GM18526 (cell line): ENCODE data around the gene NABP1.

Source experiments
- POLR2A ChIP-seq: IDR thresholded peaks from 3 replicates; pipeline ENCODE4 v1.6.1; 2011; ENCODE audit not compliant: insufficient read length; ENCODE audit errors: extremely low read depth

Gene NABP1

DNA sequence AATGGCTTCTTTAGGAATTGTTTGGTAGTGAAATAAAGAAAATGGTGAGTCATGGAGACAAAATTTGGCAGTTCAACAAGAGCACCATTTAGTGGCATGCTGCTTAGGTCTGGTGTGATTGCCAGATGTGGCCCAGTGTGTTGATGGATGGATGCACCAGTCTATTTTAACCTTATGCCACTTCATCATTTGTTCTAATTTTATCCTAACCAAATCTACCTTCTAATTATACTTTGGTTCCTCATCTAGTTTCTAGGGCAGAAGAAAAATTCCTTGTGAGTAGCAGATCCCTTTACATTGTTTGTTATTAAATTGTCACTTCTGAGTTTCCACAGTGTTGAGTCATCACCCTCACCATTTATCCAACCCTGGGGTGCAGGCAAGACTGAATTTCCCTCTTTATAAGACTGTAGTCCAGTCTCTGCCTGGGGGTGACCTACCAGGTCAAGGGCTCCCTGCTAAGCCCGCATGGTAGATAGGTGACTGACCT lies 32.5 kb downstream of the NABP1 start:
- no peak for TF ChIP-seq POLR2A

DNA sequence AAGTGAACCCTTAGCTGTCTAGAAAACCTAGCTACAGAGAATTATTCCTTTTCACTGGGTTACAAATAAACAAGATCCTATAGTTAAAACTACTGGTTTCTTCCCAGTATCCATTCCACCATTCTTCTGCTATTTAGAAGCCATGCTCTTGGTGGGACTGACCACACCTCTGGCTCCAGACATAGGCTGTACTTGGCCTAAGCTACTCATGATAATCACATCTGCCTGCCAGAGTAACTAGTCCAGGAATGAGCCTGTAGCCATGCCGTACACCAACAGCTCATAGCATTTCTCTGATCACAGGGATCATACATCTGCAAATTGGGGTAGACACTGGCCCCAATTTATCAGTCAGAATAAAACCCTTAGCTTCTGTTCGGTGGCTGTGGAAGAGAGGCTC lies 33.7 kb downstream of the NABP1 start:
- TF ChIP-seq POLR2A = no peak

DNA sequence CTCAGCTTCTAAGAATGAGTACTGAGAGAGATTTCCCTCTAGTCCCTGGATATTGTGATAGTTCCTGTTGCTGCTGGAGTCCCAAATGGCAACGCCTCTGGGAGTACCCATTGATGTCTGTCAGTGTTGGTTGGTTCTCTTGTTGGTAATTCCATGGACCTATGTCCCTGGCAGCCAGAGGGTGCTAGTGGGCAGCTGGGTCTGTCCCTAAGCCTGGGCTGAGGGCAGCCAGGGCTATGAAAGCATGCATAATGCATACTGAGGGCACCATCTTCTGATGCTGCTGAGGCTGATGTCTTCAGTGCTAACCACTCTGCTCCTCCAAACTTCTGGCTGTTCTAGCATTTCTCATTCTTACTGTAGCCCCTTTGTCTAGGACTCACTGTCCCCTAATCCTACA lies 35.9 kb downstream of the NABP1 start:
- no peak for TF ChIP-seq POLR2A

DNA sequence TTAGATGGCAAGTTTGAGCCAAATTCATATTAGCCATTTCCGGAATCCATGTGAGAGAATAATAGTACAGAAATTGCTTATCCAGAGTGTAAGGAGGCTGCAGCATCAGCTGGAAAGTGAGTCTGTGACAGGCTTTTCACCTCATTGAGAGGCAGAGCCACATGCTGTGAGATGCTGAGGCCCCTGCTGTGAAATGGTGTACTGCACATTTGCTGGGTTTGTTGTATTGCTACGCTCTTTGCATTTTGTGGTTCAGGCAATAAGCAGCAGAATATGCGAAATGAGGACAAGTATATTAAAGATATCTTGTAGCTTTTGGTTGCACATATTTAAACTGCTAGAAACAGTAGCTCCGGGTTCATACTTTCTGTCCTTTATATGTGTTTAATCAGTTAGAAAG lies 37.0 kb downstream of the NABP1 start:
- no peak for TF ChIP-seq POLR2A

DNA sequence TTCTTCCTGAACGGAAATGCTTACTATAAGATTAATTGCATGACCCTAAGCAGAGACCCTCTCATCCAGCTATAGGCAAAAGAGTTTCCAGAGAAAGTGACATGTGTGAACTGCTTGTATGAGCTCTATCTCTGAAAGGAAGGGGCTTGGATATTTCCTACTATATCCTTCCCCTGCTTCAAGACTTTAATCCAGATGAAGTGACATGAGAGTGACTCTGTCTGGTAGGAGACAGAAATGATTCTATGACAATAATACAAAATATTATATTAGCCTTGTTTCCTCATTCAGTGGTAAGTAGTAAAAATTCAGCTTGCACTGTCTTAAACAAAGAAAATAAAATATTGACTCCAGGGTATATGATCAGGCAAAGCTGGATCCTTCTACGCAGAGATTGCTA lies 37.5 kb downstream of the NABP1 start:
- no peak for TF ChIP-seq POLR2A

DNA sequence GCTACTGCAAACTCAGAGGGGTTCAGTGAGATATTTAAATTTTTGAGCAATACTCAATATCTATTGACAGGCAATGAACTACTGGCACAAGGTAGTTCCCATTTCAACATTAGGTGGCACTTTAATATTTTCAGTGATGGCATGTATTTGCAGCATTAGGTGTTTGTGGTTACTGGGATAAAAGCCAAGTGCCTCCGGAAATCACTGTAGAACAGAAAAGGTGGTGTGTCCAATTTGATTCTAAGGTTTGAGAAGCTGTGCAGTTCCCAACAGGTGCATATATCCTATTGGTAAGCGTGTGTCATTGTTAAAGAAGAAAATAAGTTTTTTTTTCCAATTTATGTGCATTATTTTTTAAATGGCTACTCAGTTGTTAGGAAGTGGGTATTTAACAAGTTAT lies 41.3 kb downstream of the NABP1 start:
- no peak for TF ChIP-seq POLR2A

DNA sequence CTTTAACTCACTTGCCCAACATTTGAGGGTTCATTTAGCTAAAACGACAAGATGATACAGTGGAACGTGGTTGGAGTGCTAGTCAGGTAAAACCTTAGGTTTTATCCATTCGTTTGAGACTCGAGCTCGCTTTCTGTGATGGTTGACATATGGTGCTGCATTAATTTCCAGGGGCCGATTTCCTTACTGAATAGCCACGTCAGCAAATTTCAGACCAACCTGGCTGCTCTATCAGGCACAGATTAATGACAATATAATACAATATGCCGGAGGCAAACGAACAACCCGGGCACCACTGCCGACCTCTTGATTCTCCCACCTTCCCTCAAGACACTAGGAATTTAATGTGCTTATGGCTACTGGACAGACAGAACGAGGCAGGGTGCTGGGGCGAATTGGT lies 42.0 kb downstream of the NABP1 start:
- no peak for TF ChIP-seq POLR2A

DNA sequence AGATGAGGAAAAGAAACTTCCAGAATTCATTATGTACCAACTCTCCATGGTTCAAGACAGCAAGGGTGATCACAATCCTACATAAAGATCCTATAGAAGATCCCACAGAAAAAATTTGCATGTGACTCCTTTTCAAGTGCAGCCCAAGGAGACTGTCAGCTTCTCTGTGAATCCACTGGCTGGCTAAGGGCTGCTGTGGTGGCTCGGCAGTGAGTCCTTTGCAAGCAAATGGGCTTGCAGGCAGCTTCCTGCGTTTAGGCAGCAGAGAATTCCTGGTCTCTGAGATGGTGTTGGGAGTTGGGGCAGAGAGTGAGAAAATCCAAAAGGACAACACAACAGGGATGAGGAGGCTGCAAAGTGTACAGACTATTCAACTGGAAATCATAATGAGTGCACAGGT lies 43.4 kb downstream of the NABP1 start:
- no peak for TF ChIP-seq POLR2A

DNA sequence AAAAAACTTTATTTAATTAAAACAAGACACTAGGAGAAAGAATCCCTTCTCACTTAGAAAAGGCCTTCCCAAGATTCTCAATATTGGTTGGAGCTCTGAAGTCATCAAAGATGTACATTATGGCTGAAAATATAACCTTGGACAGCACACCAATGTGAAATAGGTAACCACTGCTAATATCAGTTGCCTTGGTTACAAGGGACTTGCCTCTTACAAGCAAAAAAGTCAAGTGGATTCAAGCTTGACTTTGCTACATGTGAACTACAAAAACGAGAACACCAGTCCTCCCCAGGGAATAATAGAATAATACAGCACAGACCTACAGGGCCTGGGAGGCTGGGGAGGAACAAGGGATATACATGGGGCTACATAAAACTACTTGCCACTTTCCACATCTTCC lies 46.1 kb downstream of the NABP1 start:
- no peak for TF ChIP-seq POLR2A

DNA sequence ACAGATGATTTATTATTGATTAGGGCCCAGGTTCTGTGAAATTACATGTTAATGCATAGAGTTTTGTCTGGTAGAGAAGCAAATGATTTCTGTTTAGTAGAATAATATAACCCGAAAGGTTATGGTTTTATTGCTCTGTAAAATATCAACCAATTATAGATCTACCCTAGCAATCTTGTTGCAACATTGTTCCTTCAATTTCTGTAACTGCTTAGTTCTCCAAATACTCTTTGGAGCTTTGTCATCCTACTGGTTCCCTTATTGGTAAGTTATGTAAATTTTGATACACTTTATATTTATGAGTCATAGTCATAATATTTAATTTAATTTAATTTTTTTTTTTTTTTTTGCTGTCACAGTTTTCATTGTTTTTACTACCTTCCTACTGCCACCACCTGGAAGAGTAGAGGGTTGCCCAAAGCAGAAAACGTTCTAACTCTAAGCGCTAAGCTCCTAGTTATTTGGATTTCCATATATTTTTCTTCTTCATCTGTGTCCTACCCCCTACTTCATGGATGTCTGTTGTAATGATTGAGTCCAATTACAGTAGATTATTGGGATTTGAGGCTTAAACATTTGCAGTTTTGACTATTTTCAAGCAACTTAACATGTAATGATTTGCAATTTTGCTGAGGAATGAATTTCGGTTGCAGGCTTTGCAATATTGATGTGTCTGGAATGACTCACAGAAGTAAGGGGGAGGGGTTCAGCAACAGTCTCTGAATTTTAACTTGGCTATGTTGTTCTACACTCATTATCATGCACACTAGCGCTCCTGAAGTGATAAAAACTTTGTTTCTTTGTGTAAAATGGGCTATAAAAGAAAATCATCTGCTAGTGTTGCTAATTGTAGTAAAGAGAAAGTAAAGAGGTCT lies 51.1 kb downstream of the NABP1 start:
- TF ChIP-seq POLR2A = no peak

DNA sequence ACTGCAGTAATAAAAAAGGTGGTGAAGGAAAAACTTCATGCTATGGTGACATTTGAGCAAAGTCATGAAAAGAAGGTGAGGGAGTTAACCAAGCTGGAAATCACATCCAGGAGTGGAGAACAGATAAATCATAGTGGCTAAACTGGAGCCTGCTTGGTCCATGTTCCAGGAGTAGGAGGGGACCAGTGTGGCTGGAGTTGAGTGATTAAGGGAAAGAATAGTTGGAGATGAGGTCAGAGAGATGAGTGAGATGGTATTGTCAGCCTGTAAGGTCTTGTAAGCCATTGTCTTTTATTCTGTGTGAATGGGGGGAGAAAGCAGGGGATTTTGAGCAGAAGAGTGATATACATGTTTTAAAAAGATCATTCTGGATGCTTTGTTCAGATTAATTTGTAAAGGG lies 52.3 kb downstream of the NABP1 start:
- no peak for TF ChIP-seq POLR2A
